A549 treated with Hydrocortisone at 1 μM for 4 hours (cell line): ENCODE data around the gene SURF6. TPM values are rescaled to one million over a fixed set of nuclear protein-coding genes. Genes with fewer than 3 reads are reported as not detected.

Experiments
- total RNA-seq: library from RNA; stranded (reverse); fragments of 200-300 nt; extraction: Qiagen RNA extraction; gene quantifications from 5 replicates; pipeline ENCODE4 v1.2.3, GENCODE V29; 2022

Gene SURF6
- total RNA-seq = 21.5 to 29.5 TPM (median 24.1 TPM) in 5 replicates

GRCh38 chr9:133335924-133336811 lies at the start of gene SURF6:
Gene SURF6 (minus strand): TSS chr9:133336188. CDS start chr9:133336132, 56 bp downstream.

GRCh38 chr9:133375724-133376654 lies 40.0 kb upstream of the SURF6 start, which contains the start of the genes STKLD1 and SURF4:
Gene STKLD1 (plus strand): TSS chr9:133376366. CDS start chr9:133376474, 108 bp downstream.
Gene SURF4 (minus strand): TSS chr9:133376060. CDS start chr9:133375969, 91 bp downstream.

GRCh38 chr9:133356391-133357091 lies 20.6 kb upstream of the SURF6 start, which contains the start of the genes SURF1 and SURF2:
Gene SURF1 (minus strand): TSS chr9:133356487. CDS start chr9:133356453, 34 bp downstream.
Gene SURF2 (plus strand): TSS chr9:133356550. CDS start chr9:133356593, 43 bp downstream.

GRCh38 chr9:133347985-133348717 lies 12.2 kb upstream of the SURF6 start, which contains the start of the genes MED22 and RPL7A:
Gene MED22 (minus strand): TSS chr9:133348131. CDS start chr9:133346662, 1,469 bp downstream.
Gene RPL7A (plus strand): TSS chr9:133348218. CDS start chr9:133348244, 26 bp downstream.

Other genes starting within 250 kb of the SURF6 start
- 23.7 to 27.9 TPM (median 25.9 TPM) in 5 replicates for gene RALGDS, start 214.9 kb downstream of the SURF6 start, total RNA-seq
- gene GBGT1, start 172.3 kb downstream of the SURF6 start, total RNA-seq = 1.5 to 2.5 TPM (median 1.7 TPM) in 5 replicates
- gene OBP2B, start 126.9 kb downstream of the SURF6 start, total RNA-seq = not detected in 5 replicates
- gene ABO, start 61.0 kb downstream of the SURF6 start, total RNA-seq = not detected in 5 replicates
- 24.5 to 31.5 TPM (median 29.3 TPM) in 5 replicates for gene MED22, start 11.9 kb upstream of the SURF6 start, total RNA-seq
- 3,185 to 3,532 TPM (median 3,382 TPM) in 5 replicates for gene RPL7A, start 12.0 kb upstream of the SURF6 start, total RNA-seq
- 33.4 to 49.3 TPM (median 45.1 TPM) in 5 replicates for gene SURF1, start 20.3 kb upstream of the SURF6 start, total RNA-seq
- gene SURF2, start 20.4 kb upstream of the SURF6 start, total RNA-seq = 37.7 to 50.1 TPM (median 45.7 TPM) in 5 replicates
- 193 to 208 TPM (median 196 TPM) in 5 replicates for gene SURF4, start 39.9 kb upstream of the SURF6 start, total RNA-seq
- 0.53 to 1.2 TPM (median 0.81 TPM) in 5 replicates for gene STKLD1, start 40.2 kb upstream of the SURF6 start, total RNA-seq
- 32.4 to 36.5 TPM (median 32.9 TPM) in 5 replicates for gene REXO4, start 81.8 kb upstream of the SURF6 start, total RNA-seq
- gene ADAMTS13, start 86.2 kb upstream of the SURF6 start, total RNA-seq = 0.51 to 0.73 TPM (median 0.56 TPM) in 5 replicates
- 3.9 to 5.2 TPM (median 4.4 TPM) in 5 replicates for gene CACFD1, start 123.8 kb upstream of the SURF6 start, total RNA-seq
- 16.7 to 23.1 TPM (median 19.9 TPM) in 5 replicates for gene SLC2A6, start 142.9 kb upstream of the SURF6 start, total RNA-seq
- gene MYMK, start 188.8 kb upstream of the SURF6 start, total RNA-seq = not detected in 5 replicates
- gene ADAMTSL2, start 198.5 kb upstream of the SURF6 start, total RNA-seq = not detected in 5 replicates